ENCODE measurements around the gene HCN4.

- no peak for TF ChIP-seq POLR2A (IDR thresholded peaks at IDR 0.05; ENCODE audit: extremely low read depth, insufficient read length)
- TF ChIP-seq, protein P1, sequence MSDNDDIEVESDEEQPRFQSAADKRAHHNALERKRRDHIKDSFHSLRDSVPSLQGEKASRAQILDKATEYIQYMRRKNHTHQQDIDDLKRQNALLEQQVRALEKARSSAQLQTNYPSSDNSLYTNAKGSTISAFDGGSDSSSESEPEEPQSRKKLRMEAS (IDR thresholded peaks at IDR 0.05; ENCODE audit: low read depth, low read length), result no peak
These were observed 17.5 kb upstream of the HCN4 start for GRCh38 chr15:73386238-73386637.
